Cortex of kidney (tissue), 1 donor: ENCODE data around the gene KIAA1549.
"Not testable (repeated sequence)": the region's sequence is repeated elsewhere in the genome, so short reads cannot be mapped to it uniquely, and the experiment has no call there.

Experiments used
- DNase-seq: peaks from one replicate; lab custom pipeline; 2025; lab: John Stamatoyannopoulos, UW

Gene KIAA1549

DNA sequence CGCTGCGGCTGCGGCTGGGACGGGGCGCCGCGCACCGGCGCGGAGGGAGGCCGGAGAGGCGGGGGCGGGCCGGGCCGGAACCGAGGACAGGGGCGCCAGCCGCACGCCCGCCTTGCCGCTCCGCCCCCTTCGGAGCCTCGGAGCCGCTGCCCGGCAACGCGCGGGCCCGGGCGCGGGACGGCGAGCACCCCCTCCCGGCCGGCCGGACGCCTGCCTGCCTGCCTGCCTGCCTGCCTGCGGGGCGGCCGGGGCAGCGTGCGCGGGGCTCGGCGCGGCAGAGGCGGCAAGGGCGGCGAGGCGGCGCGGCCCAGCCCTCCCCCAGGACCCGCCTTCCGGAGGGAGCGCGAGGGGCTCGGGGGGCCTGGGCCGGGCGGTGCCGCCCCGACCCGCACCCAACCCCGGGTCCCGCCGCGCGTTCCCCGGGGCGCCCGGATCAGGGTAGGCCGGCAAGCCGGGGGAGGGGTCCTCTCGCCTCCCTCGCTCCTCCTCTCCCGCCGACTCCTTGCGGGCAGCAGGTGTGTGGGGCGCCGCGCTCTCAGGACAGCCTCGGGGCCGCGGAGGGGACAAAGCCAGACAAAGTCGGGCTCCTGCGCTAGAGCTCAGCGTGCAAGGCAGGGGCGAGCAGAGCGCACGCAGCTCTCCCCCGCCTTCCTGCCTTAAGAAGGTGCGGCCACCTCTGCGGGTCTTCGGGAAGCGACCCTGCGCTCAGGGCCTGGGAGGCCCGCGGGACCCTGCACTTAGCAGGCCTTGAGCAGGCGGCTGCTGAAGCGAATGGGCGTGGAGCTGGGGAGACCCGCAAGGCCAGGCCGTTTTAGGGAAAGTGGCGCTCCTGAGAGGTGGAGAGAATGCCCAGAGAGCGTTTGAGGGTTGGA lies at the start of gene KIAA1549:
TSS of gene KIAA1549 (minus strand) at position 58 of the 872 bp plus-strand sequence. CDS start 120 bp downstream, outside the sequence.
- peak; percentile 30 for DNase-seq

DNA sequence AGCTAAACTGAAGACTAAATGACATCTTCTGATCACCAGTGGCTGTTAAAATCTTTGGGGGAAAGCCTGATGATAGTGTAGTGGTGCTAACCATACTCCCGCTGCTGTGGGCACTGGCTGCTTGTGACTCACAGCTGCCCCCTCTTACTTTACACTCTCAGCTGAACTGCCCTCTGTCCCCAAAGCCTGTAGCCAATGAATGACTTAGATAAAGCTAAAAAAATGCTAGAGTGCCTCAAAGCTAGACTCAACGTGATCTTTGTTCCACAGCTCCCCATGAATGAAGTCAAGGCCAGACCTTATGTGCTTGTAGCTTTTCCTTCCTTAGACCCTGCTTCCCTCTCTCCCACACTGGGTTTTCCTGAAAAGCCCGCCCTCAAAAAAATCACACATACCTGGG lies 48.2 kb upstream of the KIAA1549 start:
- no peak for DNase-seq

DNA sequence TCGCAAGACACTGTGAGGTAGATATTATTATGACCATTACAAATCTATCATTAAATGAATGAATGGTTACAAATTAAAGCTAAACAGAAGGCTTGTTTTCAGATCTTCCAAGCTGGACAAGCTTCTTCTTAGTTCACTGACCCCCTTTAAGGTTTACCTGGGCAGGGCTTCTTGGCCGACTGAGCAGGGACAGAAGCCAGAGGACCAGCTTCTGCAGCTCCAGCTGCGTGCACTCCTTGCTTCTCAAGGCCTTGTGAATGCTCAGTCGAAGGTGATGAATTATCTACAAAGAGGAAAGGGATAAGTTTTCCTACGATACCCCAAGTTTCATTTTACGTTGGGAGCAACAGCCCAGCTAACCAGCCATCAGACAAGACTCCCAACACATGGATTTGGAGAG lies 45.4 kb upstream of the KIAA1549 start:
- no peak for DNase-seq

DNA sequence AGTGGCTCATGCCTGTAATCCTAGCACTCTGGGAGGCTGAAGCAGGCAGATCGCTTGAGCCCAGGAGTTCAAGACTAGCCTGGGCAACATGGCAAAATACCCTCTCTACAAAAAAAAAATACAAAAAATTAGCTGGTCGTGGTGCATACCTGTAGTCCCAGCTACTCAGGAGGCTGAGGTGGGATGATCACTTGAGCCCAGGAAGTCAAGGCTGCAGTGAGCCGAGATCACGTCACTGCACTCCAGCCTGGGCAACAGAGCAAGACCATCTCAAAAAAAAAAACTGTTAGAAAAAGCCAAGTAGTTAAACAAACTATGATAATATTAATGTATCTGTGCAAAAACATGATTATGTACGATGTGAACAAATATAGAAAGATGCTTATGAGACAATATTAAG lies 44.7 kb upstream of the KIAA1549 start:
- not testable (repeated sequence) for DNase-seq

DNA sequence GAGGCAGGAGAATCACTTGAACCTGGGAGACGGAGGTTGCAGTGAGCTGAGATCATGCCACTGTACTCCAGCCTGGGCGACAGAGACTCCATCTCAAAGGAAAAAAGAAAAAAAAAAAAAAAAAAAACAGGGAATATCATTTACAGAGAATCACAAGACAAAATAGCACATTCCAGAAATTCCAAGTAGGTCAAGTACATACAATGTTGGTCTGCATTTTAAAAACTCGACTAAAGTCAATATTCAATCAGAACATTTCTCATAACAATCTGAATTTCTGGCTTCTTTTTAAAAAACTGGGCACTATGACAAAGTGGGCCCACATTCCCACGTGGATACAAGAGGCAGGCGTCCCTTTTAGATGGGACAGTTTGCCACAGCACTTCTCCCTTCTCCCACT lies 41.9 kb upstream of the KIAA1549 start:
- no peak for DNase-seq

DNA sequence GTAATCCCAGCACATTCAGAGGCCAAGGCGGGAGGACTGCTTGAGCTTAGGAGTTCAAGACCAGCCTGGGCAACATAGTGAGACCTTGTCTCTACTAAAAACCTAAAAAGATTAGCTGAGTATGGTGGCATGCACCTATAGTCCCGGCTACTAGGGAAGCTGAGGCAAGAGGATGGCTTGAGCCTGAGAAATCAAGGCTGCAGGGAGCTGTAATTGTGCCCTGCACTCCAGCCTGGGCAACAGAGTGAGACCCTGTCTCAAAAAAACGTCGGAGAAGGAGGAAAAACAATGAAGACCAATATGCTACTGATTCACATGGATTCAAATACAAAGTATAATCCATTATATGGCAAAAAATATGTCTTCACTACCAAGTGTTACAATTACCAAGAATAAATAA lies 41.1 kb upstream of the KIAA1549 start:
- no peak for DNase-seq

DNA sequence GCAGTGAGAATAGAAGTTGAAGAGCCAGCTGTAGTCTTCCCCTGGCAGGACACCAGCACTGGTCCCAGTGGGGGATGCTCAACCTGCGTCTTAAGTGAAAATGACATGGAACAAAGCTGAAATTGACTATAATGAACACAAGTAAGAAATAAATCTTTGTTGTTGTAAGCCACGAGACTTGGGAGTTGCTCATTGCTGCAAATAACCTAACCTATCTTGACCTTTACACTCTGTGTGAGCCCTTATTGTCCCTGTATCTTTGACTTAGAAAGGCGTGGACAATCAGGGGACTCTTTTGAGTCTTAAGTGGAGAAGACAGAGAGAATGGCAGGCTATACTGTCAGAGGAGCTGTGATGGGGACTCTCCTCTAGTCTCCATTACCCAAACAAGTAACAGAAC lies 37.7 kb upstream of the KIAA1549 start:
- no peak for DNase-seq

DNA sequence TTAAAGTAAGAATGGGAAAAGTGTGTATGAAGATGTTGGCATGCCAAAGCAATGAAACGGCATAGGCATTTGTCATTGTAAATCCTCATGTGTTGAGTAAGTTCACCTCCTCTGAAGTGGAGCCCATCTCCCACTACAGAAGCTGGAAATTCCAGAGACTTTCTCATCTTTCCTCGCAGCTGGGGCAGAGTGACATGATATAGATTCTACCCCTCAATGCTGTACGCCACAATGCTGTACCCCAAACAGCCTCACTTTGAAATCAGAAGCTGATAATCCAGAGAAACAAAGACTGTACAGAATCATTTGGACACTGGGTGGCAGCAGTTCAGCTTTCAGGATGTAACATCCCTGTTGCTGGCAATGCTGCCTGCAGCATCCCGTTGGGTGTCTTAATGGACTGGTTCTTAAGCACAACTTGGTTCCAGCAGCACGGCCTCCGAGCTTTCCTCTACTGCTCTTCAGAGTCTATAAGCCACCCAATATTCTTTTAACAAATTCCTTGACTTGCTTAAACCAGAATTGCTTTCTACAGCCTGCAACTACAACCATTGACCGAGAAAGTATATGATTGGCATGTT lies 35.8 kb upstream of the KIAA1549 start:
- no peak for DNase-seq

DNA sequence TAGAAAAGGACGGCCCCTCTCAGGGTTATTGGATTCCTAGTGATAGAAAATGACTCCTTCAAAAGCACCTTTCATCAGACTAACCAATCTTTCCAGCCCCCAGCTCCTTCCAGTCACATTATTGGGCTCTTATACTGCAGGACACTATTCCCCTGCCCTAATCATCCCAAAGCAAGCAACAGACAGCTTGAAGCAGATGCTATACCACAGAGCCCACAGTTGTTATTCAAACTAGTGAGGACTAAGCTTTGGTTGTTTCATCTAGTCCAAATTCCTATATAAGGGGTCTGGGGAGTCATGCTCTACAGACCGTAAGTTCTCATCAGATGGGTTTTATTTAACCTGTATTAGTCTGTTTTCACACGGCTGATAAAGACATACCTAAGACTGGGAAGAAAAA lies 30.2 kb upstream of the KIAA1549 start:
- DNase-seq: no peak

DNA sequence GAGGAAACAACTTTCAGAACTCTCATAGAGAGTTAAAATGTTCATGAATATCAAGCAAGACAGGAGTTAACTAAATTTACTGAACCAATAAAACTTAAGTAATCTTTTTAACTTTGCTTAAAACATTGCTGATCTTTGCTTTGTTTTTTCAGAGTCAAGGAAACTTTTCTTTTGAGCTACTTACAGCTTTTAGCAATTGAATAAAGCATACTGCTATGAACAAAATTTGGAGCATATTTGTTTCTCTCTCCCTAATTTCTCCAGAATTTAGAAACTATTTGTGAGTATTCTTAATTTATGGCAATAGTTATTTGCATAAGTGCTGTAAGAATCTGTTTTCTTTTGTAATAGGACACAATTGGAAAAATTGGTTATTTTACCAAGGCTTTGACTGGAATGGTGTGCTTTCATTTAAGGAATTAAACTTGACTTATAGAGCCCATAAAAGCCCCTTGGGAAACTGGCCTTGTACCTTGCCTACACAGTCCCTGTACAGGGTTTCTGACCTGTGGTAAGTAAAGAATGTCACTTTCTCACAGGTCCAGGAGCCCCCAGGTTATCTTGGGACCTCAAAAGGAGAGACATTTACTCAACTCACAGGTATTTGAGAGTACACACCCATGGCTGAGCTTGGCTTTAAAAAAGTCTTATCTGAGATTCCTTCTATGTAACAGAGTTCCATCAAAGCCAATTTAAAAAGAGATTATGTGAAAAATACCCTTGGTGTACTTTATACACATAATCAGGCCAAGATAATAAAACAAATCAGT lies 23.3 kb upstream of the KIAA1549 start:
- no peak for DNase-seq

DNA sequence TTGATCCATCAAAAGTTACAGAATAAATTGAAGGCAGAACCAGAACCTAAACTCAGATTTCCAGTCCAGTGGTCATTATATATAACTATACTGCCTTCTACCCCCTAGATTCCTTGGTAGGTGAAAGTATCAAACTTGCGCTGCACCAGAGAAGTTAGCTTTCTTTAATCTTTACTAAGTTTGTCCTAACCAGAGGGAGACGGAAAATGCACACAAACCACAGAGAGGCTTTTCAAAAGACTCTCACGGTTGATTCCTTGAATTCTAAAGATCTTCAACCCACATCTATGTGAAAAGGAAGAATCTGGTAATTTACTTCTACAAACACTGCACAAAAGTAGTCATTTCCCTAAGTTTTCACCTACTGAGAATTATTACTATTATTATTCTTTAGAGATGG lies 18.2 kb upstream of the KIAA1549 start:
- DNase-seq: no peak

DNA sequence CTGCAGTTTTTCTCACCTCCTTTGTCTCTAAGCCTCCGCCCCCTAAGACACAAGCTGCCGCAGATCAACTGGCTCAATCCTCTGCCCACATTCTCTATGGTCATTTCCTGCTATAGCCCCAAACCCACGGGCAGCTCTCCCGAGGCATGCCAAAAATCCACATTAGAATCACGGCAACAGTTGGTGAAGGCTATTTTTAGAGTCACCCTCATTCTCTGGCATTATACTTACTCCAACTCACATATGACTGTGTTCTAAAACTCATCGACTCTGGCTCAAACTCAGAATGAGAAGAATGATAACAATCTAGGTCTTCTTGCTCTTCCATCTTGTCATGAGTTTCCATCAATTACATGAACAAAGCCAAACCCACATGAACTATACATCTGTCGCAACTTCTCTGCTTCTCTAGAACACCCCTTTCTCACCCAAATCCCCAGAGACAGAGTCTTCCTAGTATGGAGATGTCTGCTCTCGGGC lies 10.9 kb upstream of the KIAA1549 start:
- no peak for DNase-seq

DNA sequence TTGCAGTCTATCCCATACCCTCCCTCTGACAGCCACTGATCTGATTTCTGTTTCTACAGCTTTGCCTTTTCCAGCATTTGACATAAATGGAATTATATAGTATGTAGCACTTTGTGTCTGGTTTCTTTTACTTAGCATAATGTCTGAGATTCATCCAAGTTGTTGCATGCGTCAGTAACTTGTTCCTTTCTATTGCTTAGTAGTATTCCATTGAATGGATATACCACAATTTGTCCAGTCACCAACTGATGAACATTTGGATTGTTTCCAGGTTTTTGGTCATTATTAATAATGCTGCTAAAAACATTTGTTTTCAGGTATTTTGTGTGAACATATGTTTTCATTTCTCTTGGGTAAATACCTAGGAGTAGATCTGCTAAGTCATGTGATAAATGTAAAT lies 6.5 kb upstream of the KIAA1549 start:
- no peak for DNase-seq

DNA sequence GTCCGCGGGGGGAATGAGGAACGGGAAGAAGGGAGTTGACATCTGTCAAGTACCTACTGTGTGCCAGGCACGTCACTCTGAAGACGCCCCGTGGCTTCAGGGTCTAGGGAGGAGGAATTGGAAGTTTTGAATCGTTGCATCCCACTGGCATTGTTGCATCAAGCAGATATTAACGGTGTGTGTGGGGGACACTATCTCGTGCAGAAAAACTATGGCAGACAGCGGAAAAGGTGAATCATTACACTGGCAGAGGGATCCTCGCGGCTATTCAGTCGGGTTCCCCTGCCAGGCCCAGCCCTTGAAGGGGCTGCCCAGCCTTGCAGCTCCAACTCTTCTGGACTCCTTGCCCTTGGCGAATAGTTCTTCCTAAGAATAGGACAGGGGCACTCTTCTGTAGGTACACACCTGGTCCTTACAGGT lies 1.0 kb upstream of the KIAA1549 start:
- no peak for DNase-seq

DNA sequence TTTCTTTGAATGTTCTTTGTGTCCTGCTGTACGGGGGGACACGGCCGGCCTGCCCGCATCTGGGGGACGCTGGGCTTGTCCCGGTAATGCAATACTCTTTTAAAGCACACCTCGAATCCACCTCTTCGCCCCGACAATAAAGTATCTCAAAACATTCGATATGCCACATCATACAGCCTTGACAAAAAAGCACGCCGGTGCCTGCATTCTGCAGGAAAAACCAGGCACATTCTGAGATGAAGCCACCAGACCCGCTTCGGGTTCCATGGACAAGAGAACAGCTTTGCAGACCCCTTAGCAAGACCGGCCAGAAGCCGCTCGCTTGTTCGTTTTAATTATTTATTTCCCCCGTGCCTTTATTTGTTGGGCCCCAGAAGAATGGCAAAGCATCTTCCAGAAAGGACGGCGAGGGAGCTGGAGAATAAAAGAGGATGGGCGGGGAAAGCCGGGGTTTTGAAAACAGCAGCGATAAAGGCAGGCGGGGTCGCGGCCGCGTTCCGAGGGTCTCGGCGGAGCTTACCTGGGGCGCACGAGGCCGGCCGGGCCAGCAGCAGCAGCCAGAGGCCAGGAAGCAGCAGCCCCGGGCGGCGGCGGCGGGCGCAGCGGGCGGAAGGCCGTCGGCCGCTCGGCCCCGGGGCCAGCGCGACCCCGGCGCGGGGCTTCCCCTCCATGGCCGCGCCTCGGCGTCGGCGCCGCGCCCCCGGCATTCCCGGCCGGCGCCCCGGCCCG lies 462 bp downstream of the KIAA1549 start:
- no peak for DNase-seq

DNA sequence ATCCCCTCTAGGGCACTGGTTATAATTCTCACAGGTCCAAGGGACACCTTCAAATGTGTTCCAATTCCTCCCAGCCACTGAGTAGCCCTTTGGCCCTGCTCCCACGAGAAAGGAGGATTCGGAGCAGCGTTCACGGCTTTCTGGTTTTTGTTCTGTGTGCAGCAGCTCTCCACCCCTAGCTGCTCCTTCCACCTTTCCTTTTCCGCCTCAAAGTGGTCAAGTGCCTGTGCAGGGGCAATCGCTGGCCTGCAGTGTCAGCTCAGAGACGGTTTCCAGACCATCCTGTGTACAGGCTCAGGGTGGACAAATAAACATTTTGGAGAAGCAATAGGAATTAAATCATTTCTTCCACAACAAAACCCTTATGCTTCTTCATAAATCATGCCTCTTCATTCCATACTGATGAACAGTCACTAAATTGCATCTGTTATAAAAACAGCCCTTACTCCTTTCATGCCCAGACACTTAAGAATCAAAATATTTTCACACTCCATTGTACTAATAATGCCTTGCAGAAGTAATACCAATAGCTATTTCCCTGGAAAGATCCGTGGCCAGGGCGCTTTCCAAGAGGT lies 1.1 kb downstream of the KIAA1549 start:
- no peak for DNase-seq

DNA sequence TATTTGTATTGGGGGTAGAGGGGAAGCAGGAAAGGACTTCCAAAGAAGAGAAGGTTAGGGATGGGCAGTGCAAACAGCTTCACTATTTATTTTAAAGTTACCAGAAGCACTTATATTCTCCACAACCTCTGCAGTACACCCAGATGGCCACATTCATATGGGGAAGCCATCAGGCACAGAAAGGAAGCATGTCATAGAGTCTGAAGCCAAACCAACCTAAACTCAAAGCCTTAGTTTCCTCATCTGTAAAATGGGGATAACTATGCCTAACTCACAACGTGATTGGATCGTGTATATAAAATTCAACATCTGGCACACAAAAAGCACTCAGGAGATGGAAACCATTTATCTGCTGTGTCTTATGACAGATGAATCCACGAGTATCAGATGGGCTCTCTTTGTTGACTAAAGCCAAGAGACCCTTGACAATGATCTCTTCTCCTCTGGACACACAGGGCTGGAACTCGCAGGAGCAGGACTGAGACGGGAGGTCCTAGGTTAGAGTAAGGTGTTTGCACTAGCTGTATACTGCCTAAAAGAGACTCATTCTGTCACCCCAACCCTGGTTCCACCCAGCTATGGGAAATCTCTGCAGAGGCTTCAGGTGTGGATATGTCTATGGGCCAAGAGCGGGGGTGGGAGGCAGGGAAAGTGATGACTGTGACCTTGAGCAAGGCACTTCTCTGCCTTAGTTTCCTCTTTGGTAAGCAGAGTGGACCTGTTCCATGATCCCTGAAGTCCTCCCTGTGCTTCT lies 1.8 kb downstream of the KIAA1549 start:
- no peak for DNase-seq

DNA sequence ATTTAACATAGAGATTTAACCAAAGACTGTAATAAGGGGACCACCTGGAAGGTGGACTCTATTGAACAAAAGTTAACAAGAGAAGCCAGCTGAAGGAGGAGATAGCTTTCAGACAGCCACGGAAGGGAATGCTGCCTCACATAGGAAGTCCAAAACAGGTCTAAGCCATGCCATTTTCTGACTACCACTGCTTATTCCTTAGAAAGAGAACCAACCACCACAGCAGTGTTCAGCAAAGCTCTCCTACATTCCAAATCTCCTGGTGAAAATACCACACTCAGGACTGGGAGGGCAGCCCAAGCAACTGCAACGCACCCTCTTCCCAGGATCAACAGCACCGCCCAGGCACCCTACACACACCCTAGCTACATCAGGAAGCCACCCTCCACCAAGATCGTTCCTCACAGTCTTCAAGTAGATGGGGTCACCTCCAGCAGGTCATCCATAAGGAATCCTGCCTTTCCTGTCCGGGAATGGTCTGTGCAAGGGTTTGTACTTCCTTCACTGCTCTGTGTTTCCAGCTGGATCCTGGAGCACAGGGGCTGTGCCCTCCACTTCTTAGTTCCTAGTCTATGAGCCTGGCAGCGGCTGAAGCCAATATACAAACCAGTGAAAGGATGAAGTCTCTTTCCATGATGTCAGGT lies 2.5 kb downstream of the KIAA1549 start:
- DNase-seq: no peak

DNA sequence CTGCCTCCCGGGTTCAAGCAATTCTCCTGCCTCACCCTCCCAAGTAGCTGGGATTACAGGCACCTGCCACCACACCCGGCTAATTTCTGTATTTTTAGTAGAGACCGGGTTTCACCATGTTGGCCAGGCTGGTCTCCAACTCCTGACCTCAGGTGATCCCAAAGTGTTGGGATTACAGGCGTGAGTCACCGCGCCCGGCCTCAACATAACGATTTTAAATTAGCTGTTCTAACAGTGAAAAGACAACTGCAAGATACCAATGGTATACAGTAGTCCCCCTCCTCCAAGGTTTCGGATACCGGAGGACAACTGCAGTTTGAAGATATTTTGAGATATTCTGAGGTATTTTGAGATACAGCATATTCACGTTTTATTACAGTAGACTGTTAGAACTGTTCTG lies 5.0 kb downstream of the KIAA1549 start:
- not testable (repeated sequence) for DNase-seq

DNA sequence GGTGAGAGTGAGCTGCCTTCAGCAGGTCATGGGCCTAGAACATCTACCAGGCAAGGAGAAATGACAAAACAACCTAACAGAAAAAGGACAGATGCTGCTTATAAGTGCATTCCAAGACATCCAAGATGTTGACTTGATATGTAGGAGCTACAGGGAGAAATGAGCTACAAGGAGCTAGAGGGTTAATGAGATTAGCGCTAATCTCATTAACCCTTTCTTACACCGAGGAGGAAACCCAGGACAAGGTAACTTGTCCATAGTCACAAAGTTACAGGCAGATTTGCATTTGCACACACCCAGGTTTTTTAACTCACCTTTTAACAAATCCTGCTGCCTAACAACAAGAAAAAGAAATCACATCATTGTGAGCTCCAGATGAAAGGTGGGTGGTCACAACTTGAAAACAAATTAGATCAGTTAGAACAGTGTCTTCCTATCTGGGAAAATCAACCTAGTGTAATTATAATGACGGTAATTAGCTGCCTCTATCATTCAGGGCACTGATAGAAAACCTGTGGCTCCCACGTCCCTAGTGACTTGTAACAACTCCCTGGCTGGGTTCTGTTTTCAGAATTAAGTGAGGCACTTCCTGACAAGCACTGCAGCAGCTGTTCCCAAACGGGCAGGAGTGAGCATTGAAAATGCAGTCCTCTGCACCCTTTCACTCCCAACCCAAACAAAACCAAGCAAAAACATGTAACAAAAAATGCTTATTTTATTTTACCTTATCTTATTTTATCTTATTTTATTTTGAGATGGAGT lies 5.7 kb downstream of the KIAA1549 start:
- no peak for DNase-seq
